ENCODE measurements around the gene ZNF774.
A peak's percentile ranks its signal among the peaks of the same experiment; 100 is the strongest.

ZNF774 gene

GRCh38 chr15:90320062-90320884 is 31.8 kb upstream of the ZNF774 start:
- H4K20me1 ChIP-seq, result no peaks in the 10 kb centered on the region
- peaks cover 0 to 12% (median 5%) of the 10 kb centered on the region in 10 experiments; a peak in 7 of 20 replicates for H3K4me1 ChIP-seq
- no peaks in the 10 kb centered on the region for H3K9me3 ChIP-seq (replicated peaks in 1 of 11)
- H3K9ac ChIP-seq, result peak overlapping the region in 10 of 11 experiments; percentile 2 to 52 (median 31); a peak in 9 of 22 replicates
- peak overlapping the region in 10 of 11 experiments; percentile 29 to 63 (median 54); a peak in 18 of 22 replicates for H3K4me2 ChIP-seq
- H3K4me3 ChIP-seq, result no peak overlapping the region
- H3K27me3 ChIP-seq, result no peaks in the 10 kb centered on the region
- TF ChIP-seq Cebpa-rat (IDR thresholded peaks at IDR 0.05), result no peak
- no peaks in the 10 kb centered on the region for H3K36me3 ChIP-seq
- no peak overlapping the region; a peak in 1 of 22 replicates for H3K27ac ChIP-seq

- TF ChIP-seq Cebpa-rat (IDR thresholded peaks at IDR 0.05), result no peak
- Histone ChIP-seq H3K27ac (no peak overlapping the region), H4K20me1 (no peaks in the 10 kb centered on the region), H3K9me3 (replicated peaks in 1 of 11) (no peaks in the 10 kb centered on the region), H3K27me3 (no peaks in the 10 kb centered on the region), H3K36me3 (no peaks in the 10 kb centered on the region), H3K4me3 (no peak overlapping the region), H3K9ac (no peak overlapping the region), H3K4me2 (no peak overlapping the region), H3K4me1 (peaks cover 0 to 12% (median 8%) of the 10 kb centered on the region in 10 experiments; a peak in 8 of 20 replicates)
These were observed 31.2 kb upstream of the ZNF774 start for GRCh38 chr15:90320885-90321278.

- H3K9me3 ChIP-seq (replicated peaks in 1 of 11), result no peaks in the 10 kb centered on the region
- no peaks in the 10 kb centered on the region for H3K36me3 ChIP-seq
- H3K27me3 ChIP-seq, result no peaks in the 10 kb centered on the region
- H4K20me1 ChIP-seq, result no peaks in the 10 kb centered on the region
- H3K9ac ChIP-seq, result 0 out of 22 replicates have a peak overlapping the region, but pooled peaks of 1 of the 11 experiments have one; percentile 13
- no peak overlapping the region for H3K27ac ChIP-seq
- H3K4me1 ChIP-seq, result peaks cover 5 to 27% (median 14%) of the 10 kb centered on the region in 10 experiments; a peak in 18 of 20 replicates
- TF ChIP-seq Cebpa-rat (IDR thresholded peaks at IDR 0.05), result no peak
- no peak overlapping the region; a peak in 1 of 22 replicates for H3K4me2 ChIP-seq
- no peak overlapping the region for H3K4me3 ChIP-seq
These were observed 29.5 kb upstream of the ZNF774 start for GRCh38 chr15:90322538-90322937.

DNA sequence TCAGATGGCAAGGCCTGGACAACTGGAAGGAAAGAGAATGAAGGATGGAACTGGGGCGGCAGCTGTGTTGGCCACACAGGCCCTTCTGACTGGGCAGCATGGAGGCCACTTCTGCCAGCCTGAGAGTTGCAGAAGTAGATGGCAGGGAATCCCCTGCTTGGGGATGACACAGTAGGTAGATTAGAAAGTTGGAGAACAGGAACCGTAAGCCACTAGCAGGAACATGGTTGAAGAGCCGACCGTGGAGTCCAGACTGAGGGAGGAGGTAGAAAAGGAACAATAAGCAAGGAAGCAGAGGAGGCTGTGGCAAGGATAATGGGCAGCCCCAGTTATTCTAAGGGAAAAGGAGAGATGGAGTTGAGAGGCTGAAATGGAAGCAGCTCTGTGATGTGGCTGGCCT is 26.4 kb upstream of the ZNF774 start:
- Histone ChIP-seq H3K4me1 (peaks cover 5 to 30% (median 14%) of the 10 kb centered on the region in 10 experiments; a peak in 18 of 20 replicates), H3K4me2 (peak overlapping the region in 3 of 11 experiments; percentile 24 to 56 (median 46); a peak in 4 of 22 replicates), H3K4me3 (no peak overlapping the region), H3K27me3 (no peaks in the 10 kb centered on the region), H3K9ac (no peak overlapping the region), H3K9me3 (replicated peaks in 1 of 11) (no peaks in the 10 kb centered on the region), H3K27ac (no peak overlapping the region), H4K20me1 (no peaks in the 10 kb centered on the region), H3K36me3 (no peaks in the 10 kb centered on the region)
- TF ChIP-seq Cebpa-rat (IDR thresholded peaks at IDR 0.05), result no peak

DNA sequence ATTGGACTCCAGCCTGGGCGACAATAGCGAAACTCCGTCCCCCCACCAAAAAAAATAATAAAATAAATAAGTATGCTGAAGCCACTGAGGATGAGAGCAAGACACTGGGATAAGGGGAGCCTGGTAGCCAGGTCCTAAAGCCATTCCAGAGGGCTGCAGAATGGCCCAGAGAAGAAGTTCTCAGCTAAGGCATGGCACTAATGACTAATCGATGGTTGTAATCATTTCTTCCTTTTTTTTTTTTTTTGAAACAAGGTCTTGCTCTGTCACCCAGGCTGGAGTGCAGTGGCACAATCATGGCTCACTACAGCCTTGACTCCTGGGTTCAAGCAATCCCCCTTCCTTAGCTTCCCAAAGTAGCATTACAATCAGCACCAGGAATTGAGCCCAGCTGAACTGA is 25.6 kb upstream of the ZNF774 start:
- Histone ChIP-seq H3K4me2 (peak overlapping the region in 6 of 11 experiments; percentile 30 to 56 (median 45); a peak in 7 of 22 replicates), H3K36me3 (no peaks in the 10 kb centered on the region), H3K27ac (peak overlapping the region in 3 of 11 experiments; percentile 20 to 42 (median 42); a peak in 3 of 22 replicates), H4K20me1 (no peaks in the 10 kb centered on the region), H3K4me3 (no peak overlapping the region), H3K27me3 (no peaks in the 10 kb centered on the region), H3K9me3 (replicated peaks in 1 of 11) (no peaks in the 10 kb centered on the region), H3K4me1 (peaks cover 5 to 30% (median 14%) of the 10 kb centered on the region in 10 experiments; a peak in 18 of 20 replicates), H3K9ac (no peak overlapping the region)
- TF ChIP-seq Cebpa-rat (IDR thresholded peaks at IDR 0.05), result no peak

DNA sequence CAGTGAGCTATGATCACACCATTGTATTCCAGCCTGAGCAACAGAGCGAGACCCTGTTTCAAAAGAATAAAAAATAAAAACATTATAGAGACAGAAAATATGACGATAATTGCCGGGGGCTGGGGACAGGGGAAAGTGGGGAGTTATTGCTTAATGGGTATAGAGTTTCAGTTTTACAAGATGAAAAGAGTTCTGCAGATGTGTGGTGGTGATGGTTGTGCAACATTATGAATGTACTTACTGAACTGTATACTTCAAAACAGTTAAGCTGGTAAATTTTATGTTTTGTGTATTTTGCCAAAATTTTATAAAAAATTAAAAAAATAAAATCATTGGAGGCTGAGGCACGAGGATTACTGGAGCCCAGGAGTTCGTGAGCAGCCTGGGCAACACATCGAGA is 24.8 kb upstream of the ZNF774 start:
- no peaks in the 10 kb centered on the region for H3K27me3 ChIP-seq

DNA sequence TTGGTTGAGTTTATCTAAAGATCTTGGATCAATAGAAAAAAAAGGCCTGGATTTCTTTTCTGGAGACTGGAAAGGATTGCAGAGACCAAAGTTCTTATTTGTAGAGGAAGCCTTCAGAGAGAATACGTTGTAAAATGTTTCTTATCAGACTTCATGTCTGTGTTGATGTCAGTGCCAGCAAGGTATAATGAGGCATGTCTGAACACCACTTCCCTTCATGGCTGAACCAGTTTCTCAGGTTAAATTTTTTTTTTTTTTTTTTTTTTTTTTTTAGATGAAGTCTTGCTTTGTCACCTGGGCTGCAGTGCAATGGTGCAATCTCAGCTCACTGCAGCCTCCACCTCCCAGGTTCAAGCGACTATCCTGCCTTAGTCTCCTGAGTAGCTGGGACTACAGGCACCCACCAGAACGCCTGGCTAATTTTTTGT is 17.8 kb upstream of the ZNF774 start:
- Histone ChIP-seq H3K27me3 (no peaks in the 10 kb centered on the region), H3K27ac (no peak overlapping the region), H3K4me1 (peaks cover 11 to 37% (median 22%) of the 10 kb centered on the region in 10 experiments), H3K36me3 (no peaks in the 10 kb centered on the region), H3K4me3 (no peak overlapping the region), H3K9me3 (replicated peaks in 1 of 11) (no peaks in the 10 kb centered on the region), H4K20me1 (no peaks in the 10 kb centered on the region), H3K9ac (no peak overlapping the region), H3K4me2 (no peak overlapping the region)
- no peak for TF ChIP-seq Cebpa-rat (IDR thresholded peaks at IDR 0.05)

More for the DNA sequence above, 24.8 kb upstream of the ZNF774 start:
- no peaks in the 10 kb centered on the region for H3K36me3 ChIP-seq
- no peak overlapping the region for H3K4me3 ChIP-seq
- H3K9me3 ChIP-seq (replicated peaks in 1 of 11), result no peaks in the 10 kb centered on the region
- no peak overlapping the region for H3K9ac ChIP-seq
- H3K27ac ChIP-seq, result peak overlapping the region in 4 of 11 experiments; percentile 38 to 43 (median 42); a peak in 6 of 22 replicates
- H3K4me2 ChIP-seq, result peak overlapping the region in 8 of 11 experiments; percentile 20 to 56 (median 38); a peak in 12 of 22 replicates
- H4K20me1 ChIP-seq, result no peaks in the 10 kb centered on the region
- peak in 4 of 11 experiments; percentile 28 to 51 (median 40); a peak in 3 of 22 replicates for TF ChIP-seq Cebpa-rat (IDR thresholded peaks at IDR 0.05)
- H3K4me1 ChIP-seq, result peaks cover 5 to 30% (median 14%) of the 10 kb centered on the region in 10 experiments; a peak in 18 of 20 replicates

DNA sequence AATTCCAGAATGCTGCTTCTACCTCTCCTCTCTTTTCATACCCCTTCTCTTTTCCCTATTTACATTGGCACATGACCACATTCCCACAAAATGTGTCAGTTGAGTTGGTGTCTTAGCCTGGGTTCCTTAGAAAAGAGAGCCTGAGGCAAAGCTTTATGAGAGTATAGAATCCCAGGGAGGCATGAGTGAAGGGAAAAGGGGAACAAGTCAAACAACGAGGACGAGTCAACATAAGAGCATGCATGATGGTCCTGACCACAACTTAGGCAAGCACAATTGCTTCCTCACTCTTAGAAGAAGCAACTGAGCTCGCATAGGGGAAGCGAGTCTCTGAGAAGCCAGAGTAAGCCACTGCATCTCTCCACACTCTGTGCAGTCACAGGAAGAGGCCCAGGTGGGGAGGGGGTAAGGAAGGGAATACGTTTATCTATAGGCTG is 15.4 kb upstream of the ZNF774 start:
- H3K27me3 ChIP-seq, result no peaks in the 10 kb centered on the region
- H3K4me1 ChIP-seq, result peaks cover 11 to 51% (median 30%) of the 10 kb centered on the region in 10 experiments
- TF ChIP-seq Cebpa-rat (IDR thresholded peaks at IDR 0.05), result peak in 4 of 11 experiments; percentile 23 to 47 (median 40); a peak in 3 of 22 replicates
- H3K9me3 ChIP-seq (replicated peaks in 1 of 11), result no peaks in the 10 kb centered on the region
- H3K27ac ChIP-seq, result peak overlapping the region in 8 of 11 experiments; percentile 8 to 77 (median 64); a peak in 15 of 22 replicates
- H3K4me2 ChIP-seq, result peak overlapping the region; percentile 46 to 91 (median 72)
- no peak overlapping the region for H3K4me3 ChIP-seq
- H3K36me3 ChIP-seq, result no peaks in the 10 kb centered on the region
- peak overlapping the region in 3 of 11 experiments; percentile 23 to 48 (median 46); a peak in 7 of 22 replicates for H3K9ac ChIP-seq
- H4K20me1 ChIP-seq, result no peaks in the 10 kb centered on the region

- H3K4me3 ChIP-seq, result 0 out of 20 replicates have a peak overlapping the region, but pooled peaks of 1 of the 10 experiments have one; percentile 6
- H3K27ac ChIP-seq, result peak overlapping the region in 7 of 11 experiments; percentile 8 to 77 (median 64); a peak in 14 of 22 replicates
- no peaks in the 10 kb centered on the region for H3K27me3 ChIP-seq
- peaks cover 16 to 57% (median 35%) of the 10 kb centered on the region in 10 experiments for H3K4me1 ChIP-seq
- no peaks in the 10 kb centered on the region for H4K20me1 ChIP-seq
- peak overlapping the region in 2 of 11 experiments; percentile 23 to 48; a peak in 1 of 22 replicates for H3K9ac ChIP-seq
- H3K4me2 ChIP-seq, result peak overlapping the region; percentile 46 to 91 (median 72)
- no peak for TF ChIP-seq Cebpa-rat (IDR thresholded peaks at IDR 0.05)
- H3K9me3 ChIP-seq (replicated peaks in 1 of 11), result no peaks in the 10 kb centered on the region
- H3K36me3 ChIP-seq, result no peaks in the 10 kb centered on the region
These were observed 14.8 kb upstream of the ZNF774 start for GRCh38 chr15:90337256-90337655.

All from BLaER1 treated with 17β-estradiol and CSF1 and Interleukin-3, amounts not matched to agents 10 nM and 100 nM (cell line).